Mammary epithelial cell (primary cell): ENCODE results near the gene PRSS38.

Source experiments
- EZH2 ChIP-seq: IDR thresholded peaks from 2 replicates; pipeline ENCODE4 v1.6.1; 2012; ENCODE audit warnings: low read length, inconsistent platforms, borderline replicate concordance
- TF ChIP-seq, protein P1 (sequence below), 2 donors: IDR thresholded peaks in 1 of 2; conservative IDR thresholded peaks in 1 of 2; 2 replicates each; pipeline ENCODE4 v1.5.1; 2011 to 2012; ENCODE audit warnings: inconsistent platforms in 2 of 2, low read length in 2 of 2, mild to moderate bottlenecking in 2 of 2, control low read depth in 1 of 2, low read depth in 1 of 2; ENCODE audit not compliant: insufficient read depth in 1 of 2; ENCODE audit errors: extremely low read depth in 1 of 2

DNA sequence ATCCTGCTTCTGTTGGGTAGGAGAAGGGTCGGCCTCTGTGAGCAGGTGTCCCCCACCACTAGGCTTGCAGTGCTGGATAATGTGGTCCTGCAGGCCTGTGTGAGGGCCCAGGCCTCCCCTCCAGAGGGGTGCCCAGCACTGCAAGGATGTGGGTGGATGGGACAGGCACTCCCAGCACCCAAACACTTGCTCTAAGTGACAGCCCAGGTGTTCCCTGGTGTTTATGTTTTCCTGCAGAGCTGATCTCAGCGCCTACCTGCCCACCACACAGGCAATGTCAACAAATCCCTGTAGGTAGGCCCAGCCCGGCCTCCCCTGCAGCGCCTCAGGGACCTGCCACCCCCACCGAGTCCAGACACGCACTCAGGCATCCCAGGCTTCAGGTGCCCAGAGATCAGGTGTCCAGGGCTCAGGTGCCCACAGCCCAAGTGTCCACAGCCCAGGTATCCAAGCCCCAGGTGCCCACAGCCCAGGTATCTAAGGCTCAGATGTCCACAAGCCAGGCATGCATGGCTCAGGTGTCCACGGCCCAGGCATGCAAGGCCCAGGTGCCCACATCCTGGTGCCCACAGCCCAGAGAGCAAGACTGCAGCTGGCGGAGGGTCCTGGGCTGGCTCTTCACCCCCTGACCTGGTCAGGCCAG is 73.0 kb downstream of the PRSS38 start:
- TF ChIP-seq, protein P1, sequence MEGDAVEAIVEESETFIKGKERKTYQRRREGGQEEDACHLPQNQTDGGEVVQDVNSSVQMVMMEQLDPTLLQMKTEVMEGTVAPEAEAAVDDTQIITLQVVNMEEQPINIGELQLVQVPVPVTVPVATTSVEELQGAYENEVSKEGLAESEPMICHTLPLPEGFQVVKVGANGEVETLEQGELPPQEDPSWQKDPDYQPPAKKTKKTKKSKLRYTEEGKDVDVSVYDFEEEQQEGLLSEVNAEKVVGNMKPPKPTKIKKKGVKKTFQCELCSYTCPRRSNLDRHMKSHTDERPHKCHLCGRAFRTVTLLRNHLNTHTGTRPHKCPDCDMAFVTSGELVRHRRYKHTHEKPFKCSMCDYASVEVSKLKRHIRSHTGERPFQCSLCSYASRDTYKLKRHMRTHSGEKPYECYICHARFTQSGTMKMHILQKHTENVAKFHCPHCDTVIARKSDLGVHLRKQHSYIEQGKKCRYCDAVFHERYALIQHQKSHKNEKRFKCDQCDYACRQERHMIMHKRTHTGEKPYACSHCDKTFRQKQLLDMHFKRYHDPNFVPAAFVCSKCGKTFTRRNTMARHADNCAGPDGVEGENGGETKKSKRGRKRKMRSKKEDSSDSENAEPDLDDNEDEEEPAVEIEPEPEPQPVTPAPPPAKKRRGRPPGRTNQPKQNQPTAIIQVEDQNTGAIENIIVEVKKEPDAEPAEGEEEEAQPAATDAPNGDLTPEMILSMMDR (conservative IDR thresholded peaks at IDR 0.05 in 1 of 2, IDR thresholded peaks at IDR 0.05 in 1 of 2; ENCODE audit: extremely low read depth in 1 of 2, insufficient read depth in 1 of 2, low read depth in 1 of 2, low read length in 2 of 2), result no peak
- no peak for TF ChIP-seq EZH2
